GM19438 (cell line): ENCODE data around the gene C20orf204.
A peak's percentile ranks its signal among the peaks of the same experiment; 100 is the strongest.

Source experiments
- ATAC-seq: cut with Tn5 transposase; IDR thresholded peaks from one replicate; pipeline ENCODE4 v1.9.1; 2021; ENCODE audit warnings: low read depth; ENCODE audit not compliant: unreplicated experiment

The C20orf204 gene

GRCh38 chr20:64053841-64054661 is 18.1 kb downstream of the C20orf204 start:
- ATAC-seq, result no peak

GRCh38 chr20:64055396-64055892 is 19.5 kb downstream of the C20orf204 start:
- no peak for ATAC-seq

DNA sequence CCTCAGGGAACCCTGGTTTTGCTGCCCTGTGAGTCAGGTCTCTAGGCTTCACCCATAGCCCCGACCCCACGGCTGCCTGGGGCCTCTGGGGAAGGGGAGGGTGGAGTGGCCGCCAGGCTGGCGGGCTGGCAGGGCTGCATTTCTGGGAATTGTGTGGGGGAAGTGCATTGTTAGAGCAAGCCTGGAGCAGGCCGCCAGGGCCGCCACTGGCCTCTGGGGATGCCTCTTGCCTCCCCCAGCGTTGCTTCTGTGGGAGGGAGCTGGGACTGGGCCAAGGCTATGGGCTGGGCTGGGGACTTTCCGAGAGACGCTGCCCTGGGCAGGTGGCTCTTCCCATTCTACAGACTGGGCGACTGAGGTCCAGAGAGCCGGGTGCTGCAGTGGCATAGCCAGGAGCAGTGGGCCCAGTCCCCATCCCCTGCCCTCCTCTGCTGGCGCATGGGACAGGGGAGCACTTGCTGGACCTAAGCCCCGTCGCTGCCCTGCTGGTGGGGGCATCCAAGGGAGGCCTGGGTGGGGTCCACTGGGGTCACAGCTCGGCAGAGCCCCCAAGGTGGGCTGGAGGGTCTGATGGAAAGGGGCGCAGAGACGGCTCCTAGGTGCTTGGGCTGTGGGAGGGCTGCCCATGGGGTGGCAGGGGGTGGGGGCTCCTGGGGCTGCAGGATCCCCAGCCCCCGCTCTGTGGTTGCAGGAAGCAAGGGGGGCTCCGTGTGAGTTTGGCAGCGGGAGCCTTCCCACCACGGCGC is 20.1 kb downstream of the C20orf204 start:
- ATAC-seq, result no peak

DNA sequence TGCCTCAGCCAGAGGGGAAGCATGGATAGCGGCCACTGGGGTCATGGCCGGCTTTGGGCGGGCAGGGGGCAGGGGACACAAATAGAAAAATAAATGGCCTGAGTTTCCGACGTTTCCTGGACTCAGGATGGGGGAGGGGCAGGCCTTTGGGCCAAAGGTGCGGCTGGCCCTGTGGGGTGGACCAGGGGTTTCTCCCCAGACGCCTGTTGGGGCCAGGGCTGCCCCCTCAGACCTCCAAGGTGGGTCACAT is 20.6 kb downstream of the C20orf204 start:
- no peak for ATAC-seq

- no peak for ATAC-seq
These were observed 21.1 kb downstream of the C20orf204 start for GRCh38 chr20:64056889-64057627.

DNA sequence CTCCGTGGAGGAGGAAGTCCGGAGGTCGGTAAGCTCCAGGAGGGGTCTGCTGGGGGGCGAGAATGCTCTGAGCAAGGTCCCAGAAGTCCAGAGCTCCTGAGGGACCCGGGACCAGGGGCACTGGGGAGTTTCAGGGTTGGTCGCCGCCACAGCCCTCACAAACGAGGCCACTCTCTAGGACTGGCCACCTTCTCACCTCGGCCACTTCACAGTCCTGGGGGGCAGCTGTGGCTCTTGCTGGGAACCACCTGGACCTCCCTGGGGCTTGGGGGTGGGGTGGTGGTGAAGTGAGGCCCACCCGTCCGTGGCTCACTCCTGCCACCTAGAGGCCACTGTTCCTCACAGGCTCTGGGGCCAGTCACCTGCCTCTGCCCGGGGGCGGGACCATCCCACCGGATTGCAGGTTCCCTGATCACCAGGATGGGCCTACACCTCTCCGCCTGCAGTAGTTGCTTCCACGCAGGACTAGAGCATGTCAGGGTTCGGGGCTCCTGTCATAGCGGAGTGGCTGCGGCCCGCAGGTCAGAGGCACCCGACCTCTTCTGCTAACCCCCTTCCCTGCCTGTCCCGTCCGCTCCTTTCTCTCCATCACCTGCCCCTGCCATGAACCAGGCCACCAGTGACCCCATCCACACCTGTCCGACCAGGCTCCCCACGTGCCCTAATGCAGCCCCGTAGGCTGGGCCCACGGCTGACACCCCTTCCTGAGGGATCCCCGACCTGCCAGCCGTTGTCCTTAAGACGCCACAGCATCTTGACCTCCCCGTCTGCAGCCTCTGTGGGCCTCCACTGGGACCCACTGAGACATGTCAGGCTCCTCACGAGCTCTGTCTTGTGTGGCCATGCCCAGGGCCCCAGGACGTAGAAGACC is 21.9 kb downstream of the C20orf204 start:
- no peak for ATAC-seq

GRCh38 chr20:64058536-64058935 is 22.6 kb downstream of the C20orf204 start:
- ATAC-seq, result no peak

GRCh38 chr20:64062276-64062595 is 26.3 kb downstream of the C20orf204 start:
- ATAC-seq, result no peak

DNA sequence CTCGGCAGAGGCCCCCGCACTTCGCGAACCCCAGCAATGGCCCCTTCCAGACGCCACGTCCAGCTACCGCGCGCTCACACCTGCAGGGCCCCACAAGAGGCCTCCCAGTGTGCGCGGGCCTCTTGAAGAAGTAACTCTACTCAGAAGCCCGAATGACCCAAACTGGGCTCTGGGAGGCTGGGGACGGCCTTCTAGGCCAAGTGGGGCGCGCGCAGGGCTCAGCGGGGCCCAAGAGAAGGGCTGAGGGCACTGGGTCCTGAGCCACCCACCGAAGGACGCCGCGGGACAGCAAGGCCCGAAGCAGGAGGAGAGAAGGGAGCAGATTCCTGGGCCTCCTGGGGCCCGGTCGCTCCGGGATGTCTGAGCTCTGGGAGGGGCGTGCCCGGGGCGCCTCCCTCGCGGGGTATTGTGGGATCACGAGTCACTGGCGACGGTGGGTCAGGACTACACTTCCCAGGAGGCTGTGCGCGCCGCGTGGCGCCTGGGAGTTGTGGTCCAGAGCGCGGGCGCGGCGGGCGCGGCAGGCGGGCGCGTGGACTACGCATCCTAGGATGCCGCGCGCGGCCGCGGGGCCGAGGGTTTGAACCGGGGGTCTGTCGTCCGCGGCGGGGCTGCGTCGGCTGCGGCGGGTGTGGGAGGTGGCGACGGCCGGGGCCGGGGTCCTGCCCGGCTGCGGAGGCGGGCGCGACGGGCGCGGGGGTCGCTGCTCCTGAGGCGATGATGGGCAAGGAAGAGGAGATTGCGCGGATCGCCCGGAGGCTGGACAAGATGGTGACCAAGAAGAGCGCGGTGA is 26.8 kb downstream of the C20orf204 start, which contains the start of gene TCEA2:
Gene TCEA2, plus strand, starts transcription at position 603 of the 793 bp plus-strand sequence. Its CDS starts 115 bp downstream, at position 718.
- ATAC-seq, result peak; percentile 65

GRCh38 chr20:64063389-64064144 is 27.6 kb downstream of the C20orf204 start:
- no peak for ATAC-seq

GRCh38 chr20:64064145-64064698 is 28.2 kb downstream of the C20orf204 start:
- no peak for ATAC-seq

DNA sequence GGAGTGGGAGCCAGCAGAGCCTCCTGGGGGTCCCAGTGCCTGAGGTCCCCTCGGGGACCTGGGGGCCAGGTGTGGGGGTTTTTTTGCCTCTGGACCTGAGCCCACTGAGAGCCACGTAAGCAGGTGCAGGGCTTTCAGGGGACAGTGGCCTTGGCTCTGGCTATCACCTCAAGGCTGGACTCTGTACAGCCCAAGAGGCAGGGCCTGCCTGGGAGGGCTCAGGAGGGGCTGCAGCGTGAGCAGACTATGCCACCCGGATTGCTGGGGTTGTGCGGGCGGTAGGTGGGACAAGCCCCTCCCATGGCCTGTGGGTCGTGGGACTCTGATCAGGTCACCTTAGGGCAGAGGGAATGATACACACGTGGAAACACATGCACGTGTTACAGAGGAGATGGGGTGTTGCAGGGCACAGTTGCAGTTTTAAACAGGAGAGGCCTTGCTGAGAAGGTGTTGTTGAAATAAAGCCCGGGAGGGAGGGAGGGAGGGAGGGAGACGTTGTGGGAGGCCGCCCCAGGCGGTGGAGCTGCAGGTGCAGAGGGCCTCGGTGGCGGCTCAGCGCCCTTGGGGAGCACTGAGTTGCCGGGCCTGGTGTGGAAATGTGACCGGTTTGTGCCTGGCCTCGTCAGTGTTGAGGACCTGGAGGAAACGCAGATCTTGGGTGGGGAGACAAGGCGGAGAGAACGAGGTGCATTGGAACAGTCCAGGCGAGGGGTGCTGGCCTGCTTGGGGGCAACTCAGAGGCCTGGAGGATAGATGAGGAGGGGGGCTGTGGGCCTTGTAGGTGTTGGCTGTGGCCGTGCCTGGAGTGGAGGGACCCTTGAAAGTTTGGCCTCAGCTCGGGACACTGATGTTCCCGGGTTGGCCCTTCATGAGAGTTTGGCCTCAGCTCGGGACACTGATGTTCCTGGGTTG is 29.3 kb downstream of the C20orf204 start:
- ATAC-seq, result no peak

DNA sequence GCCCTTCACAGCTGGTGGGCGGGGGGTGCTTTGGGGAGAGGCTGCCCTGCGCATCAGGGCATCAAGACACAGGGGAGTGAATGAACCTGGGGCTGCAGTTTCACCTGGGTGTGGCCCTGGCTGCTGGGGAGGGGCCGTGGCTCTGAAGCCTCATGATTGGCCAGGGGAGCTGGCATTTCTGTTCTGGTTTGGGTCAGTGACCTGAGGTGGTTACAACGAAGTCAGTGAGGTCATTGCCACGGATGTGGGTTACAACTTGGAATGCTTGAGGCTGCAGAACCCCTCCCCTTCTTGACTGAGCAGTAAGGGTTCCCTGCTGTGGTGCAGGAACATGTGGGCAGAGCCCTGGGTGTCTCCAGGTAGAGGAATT is 30.0 kb downstream of the C20orf204 start:
- peak; percentile 47 for ATAC-seq

- ATAC-seq, result no peak
These were observed 31.1 kb downstream of the C20orf204 start for GRCh38 chr20:64067005-64067632.

- no peak for ATAC-seq
These were observed 31.8 kb downstream of the C20orf204 start for GRCh38 chr20:64067733-64068307.

DNA sequence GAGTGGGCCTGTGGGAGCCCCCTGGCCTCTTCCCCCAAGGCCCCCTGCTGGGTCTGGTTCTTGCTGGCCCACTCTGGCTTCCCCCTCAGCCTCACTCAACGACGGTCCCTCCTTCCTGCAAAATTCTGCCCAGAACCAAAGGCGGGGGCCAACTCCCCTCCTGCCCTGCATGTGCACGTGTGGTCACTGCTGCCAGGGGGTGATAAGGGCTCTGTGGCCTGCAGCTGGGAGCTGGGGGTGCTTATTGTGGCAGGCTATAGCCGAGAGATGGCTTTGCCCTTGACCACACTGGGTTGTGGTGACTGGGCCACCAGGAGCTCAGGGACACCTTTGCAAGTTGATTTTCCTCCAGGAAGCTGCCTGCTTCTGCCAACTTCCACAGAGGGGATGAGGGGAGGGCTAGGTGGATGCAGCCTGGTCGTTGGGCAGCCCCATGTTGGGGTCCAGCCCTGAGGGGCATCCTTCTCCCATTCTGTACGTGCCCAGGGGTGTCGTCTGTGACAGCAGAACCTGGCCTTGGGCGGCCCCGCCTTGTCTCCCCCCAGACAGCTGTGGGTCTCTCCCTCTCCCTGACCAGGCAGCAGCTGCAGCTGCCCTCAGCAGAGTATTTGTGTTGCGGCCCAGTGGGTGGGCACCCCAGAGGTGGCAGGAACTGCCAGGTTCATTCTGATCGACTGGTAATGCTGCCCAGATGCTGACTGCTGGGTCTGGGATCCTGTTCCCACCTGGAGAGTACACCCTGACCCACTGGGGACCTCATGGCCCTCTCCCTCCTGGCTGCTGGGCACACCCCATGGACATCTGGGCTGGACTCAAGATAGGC is 32.6 kb downstream of the C20orf204 start:
- no peak for ATAC-seq
